Loucy (cell line): ENCODE results near the gene RHOJ.

Source experiments
- CTCF ChIP-seq: fragments of 200-600 bp; sonication (generic); conservative IDR thresholded peaks from 2 replicates; pipeline ENCODE4 v1.5.1; 2014; ENCODE audit warnings: mild to moderate bottlenecking, antibody characterized with exemption, low read length
- EZH2phosphoT487 ChIP-seq: fragments of 200-600 bp; IDR thresholded peaks from 2 replicates; pipeline ENCODE4 v1.6.1; 2018; ENCODE audit warnings: antibody characterized with exemption, mild to moderate bottlenecking, moderate library complexity, borderline replicate concordance

- TF ChIP-seq CTCF (no peak), EZH2phosphoT487 (no peak)
Observed at GRCh38 chr14:63231766-63232165, 27.5 kb downstream of the RHOJ start.
